Nucleus accumbens (tissue), 56 donors: Measurements from ENCODE around the gene FOSB.

Experiments used
- DNase-seq, 56 donors: peaks; one replicate each; lab custom pipeline; 2025; lab: John Stamatoyannopoulos, UW

FOSB gene

DNA sequence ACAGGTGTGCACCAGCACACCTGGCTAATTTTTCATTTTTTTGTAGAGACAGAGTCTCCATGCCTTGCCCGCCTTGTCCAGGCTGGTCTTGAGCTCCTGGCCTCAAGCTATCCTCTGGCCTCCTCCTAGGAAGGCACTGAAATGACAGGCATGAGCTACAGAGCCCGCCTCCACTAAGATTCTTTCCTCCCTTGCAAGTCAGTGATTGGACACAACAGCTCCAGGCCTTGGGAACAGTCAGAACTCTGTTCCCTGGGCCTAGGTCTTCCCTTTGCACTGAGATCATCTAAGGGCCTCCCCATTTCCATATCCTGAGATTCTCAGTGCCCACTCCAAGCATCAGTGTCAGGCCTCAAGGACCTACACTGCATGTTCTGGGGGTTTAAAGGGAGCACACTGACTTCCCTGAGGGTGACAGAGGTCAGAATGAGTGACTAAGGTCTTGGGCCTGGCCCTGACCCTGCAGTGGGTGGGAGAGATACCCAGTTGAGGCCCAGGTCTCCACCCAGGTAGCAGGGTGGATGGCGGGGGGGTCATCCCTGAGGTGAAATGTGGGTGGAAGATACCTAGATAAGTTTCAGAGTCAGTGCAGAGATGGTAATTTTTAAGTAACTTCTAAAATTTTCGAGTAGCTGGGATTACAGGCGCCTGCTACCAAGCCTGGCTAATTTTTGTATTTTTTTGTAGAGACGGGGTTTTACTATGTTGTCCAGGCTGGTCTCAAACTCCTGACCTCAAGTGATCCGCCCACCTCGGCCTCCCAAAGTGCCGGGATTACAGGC lies 26.7 kb upstream of the FOSB start:
- DNase-seq = no peak

DNA sequence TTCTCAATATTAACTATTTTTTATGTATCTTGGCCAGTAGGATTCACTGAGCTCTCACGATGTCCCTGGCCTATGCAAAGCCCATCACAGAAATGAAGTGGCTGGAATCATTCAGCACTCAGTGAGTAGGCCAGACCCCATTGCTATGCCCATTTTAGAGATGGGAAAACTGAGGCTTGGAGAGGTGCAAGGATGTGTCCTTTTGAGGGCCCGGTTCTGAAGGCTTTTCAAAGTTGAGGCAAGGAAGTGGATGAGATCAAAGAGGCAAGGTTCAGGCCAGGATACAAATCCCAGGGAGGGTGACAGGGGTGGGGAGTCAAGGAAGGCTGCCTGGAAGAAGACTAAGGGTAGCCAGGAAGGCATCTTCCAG lies 25.4 kb upstream of the FOSB start:
- no peak for DNase-seq

DNA sequence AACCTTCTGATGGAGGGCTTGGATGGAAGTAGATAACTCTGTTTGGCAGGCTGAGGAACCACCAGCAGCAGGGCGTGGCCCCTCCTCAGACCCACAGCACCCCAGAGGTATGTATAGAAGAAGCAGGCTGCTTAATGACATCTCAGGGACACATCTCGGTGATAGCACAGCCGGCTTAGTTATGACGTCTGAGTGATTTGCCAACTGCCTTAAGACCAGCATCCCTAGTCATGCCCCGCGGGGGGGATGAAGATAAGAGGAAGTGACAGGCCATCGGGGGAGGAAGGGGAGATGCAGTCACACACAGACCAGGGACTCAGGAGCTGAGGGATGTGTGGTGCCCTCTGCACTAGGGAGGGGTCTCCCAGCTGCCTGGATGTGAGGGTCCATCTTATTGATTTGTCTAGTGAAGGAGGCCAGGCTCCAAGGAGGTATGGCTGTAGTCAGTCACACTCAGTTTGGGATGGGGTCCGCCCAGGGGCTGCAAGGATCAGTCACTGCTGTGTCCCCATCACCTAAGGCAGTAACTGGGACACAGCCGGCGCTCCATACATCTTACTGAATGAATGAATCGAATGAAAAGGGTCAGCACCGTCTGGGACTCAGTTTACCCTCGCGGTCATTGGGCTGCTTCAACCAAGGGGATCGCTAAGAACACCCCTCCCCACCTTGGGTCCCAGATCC lies 24.9 kb upstream of the FOSB start:
- DNase-seq = peak in 7 of 56 donors; percentile 8 to 32 (median 22)

DNA sequence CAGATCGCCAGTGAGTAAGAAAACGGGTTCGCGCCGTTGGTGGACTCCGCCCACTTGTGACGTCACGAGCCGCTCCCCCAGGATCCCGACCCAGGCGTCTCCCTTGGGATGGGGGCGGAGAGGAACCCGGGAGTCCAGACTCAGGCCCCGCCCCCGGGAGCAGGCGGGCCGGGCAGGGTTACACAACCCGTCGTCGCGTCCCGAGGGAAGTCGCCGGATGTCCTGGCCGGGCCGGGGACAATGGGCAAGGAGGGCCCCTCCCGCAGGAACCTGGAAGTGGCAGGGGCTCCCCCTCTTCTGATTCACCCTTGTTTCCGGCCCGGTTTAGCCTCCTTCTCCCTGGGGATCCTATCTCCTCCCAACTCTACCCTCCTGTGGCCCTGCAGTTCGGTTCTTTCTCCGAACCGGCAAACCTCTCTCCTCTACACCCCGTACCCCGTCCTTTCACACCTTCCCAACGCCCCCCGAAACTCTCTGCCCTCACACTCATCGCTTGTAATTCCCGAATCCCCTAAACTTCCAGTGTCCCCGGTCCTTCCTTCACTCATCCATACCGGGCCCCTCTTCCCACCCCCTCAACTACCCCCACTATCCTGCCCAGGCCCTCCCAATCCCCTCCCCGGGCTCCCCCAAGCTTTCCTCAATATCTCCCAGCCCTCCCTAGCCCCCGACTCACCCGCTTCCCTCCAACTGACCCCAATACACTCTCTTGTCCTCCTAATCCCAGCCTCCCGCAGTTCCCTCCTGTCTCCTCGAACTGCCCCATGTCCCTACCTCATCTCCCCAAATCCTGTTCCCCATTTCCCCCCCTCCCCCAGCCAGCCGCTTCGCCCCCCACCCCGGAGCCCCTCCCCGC lies 24.1 kb upstream of the FOSB start:
- peak in 51 of 56 donors; percentile 12 to 94 (median 58) for DNase-seq

DNA sequence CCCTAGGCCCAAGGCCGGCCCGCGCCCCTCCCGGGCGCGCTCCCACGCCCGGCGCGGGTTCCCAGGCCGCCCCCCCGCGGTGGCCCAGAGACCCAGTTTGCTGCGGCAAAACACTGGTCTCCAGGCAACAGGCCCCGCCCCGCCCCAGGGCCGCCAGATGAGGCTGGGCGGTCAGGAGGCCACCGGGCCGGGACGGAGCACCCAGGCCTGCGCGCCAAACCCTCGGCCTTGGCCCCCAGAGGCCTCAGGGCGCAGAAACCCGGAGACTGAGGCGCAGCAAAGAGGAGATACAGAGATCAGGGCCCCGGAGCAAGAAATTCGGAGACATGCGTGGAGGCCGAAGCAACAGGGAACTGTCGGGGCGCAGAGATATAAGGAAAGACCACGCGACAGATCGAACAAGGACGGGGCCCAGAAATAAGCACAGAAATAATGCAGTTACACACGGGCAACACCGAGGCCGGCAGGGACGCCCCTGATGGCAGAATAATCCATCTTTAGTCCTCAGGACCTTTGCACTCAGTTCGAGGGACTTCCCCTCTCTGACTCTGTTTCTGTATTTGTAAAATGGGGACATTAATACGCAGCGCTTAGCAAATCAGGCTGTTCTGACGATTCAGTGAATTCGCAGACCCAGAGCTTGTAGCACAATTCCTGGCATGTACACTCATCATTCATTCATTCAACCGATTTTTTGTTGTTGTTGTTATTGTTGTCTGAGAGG lies 23.3 kb upstream of the FOSB start:
- DNase-seq = peak in 55 of 56 donors; percentile 18 to 96 (median 78)

DNA sequence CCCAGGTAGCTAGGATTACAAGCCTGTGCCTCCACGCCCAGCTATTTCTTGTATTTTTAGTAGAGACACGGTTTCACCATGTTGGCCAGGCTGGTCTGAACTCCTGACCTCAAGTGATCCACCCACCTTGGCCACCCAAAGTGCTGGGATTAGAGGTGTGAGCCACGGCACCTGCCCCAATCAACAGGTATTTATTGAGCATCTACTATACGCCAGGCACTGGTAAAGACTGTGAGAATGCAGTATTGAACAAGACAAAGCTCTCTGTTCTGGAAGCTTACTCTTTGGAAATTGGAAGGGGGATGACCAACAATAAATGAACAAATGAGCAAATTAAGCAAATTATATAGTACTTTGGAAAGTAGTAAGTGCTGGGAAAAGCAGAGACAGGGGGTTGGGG lies 22.7 kb upstream of the FOSB start:
- DNase-seq = no peak

DNA sequence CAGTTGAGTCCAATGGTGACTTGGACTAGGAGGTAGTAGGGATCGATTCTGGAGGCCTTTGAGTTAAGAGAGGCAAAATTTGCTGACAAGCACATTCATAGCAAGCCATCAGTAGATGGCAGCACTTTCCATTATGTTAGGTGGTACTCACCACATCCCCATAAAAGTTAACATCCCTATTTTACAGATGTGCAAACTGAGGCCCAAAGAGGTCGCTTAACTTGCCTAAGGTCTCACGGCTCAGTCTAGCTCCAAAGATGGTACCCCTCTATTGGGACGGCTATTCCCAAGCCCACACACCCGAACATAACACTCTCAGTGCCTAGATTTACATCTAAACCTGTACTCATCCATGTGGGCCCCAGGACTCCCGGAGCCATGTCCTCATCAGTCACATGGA lies 21.5 kb upstream of the FOSB start:
- DNase-seq = no peak

DNA sequence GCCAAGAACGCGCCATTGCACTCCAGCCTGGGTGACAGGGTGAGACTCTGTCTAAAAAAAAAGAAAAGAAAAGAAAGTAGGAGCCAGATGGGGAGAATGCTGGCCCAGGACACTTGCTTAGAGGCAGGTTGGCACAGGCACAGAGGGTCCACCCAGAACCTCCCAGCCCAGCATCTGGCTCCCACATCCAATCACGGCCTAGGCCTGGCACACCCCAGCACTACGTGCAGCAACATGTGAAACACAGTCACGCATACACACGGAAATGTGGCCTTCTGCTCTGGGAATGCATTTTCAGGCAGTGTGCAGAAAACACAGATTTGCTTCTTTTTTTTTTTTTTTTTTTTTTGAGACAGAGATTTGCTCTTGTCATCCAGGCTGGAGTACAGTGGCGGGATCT lies 20.9 kb upstream of the FOSB start:
- DNase-seq = no peak

DNA sequence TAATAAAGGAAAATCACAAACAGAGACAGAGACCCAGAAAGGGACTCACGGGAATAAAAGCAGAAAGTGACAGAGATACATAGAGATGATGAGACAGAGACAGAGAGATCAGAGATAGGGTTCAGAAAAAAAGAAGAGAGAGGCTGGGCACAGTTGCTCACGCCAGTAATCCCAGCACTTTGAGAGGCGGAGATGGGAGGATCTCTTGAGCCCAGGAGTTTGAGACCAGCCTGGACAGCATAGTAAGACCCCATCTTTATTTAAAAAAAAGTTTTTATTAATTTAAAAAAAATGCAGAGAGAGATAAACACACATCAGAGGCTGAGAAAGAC lies 19.4 kb upstream of the FOSB start:
- DNase-seq = no peak

DNA sequence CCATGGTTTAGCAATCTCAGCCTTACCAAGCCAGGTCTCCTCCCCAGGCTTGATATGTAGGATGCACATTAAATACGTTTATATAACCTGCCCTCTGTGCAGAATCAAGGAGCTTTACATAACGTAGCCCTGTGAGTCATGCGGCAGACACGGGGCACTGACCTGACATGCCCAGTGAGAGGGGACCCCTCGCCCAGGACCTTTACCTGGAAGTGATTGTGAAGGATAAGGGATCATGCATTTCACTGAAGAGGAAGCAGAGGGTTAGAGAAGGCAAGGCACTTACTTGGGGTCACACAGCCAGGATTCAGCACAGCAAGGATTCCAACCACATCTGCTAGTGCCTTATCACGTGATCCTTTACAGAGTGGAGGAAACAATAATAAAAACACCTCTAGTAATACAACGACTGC lies 18.9 kb upstream of the FOSB start:
- DNase-seq = peak in 11 of 56 donors; percentile 3 to 38 (median 23)

DNA sequence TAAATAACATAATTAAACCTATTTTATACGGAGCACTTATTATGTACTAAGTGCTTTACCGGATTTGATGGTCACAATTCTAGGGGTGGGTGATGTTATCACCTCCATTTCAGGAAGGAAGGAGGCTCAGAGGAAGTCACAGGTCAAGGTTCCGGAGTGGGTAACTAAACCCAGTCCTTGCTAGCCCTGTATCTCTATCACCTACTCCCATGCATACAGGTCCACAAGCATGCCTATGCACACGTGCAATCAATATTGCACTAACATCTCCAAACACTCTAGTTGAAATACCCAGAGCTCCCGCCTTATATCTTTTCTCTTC lies 17.8 kb upstream of the FOSB start:
- no peak for DNase-seq

DNA sequence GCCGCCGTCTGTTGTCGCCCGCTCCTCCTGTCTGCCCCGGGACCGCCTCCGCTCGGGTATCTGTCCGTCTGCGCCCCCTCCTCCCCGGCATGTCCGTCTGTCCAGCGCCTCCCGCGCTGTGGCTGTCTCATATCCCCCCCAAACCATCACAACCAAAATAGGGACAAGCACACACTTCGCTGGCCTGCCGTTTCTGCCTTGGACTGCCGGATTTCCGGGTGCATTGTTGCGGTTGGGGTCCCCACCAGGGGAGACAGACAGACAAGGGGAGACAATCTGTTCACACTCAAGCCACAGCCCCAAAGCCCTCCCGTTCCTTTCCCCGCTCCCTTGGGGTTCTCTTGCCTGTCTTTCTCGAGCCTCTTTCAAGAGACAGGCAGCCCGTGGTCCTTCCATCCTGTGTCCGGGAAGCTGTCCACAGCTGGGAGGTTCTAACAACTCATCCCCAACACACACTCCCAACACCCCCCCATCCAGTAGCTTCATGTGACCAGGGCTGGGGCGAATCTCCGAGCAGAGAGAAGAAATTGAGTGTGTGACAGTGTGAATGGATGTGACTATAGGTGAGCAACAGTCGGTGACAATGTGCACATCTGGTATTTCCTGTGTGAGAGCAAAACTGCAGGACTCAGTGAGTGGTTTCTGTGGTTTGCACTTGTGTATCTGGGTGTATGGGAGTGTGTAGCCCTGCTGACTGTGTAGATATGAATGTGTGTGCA lies 16.5 kb upstream of the FOSB start:
- DNase-seq = peak in 8 of 56 donors; percentile 23 to 52 (median 40)

DNA sequence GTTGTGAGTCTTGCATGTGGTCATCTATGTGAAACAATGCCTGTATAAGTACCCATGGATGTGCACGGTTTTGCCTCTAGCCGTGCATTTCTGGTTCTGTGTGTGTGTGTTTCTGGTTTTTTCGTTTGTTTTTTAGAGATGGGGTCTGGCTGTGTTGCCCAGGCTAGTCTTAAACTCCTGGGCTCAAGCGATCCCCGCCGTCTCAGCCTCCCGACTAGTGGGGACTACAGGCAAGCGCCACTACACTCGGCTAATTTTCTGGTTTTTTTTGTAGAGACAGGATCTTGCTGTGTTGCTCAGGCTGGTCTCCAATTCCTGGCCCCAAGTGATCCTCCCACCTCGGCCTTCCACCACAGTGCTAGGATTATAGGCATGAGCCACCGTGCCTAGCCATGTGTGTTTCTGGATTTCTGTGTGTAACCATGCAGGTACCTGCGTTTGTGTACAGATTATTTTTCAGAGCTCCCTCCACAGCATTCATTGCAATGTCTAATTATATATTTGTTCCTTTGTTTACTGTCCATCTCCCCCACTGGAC lies 15.9 kb upstream of the FOSB start:
- DNase-seq = no peak

DNA sequence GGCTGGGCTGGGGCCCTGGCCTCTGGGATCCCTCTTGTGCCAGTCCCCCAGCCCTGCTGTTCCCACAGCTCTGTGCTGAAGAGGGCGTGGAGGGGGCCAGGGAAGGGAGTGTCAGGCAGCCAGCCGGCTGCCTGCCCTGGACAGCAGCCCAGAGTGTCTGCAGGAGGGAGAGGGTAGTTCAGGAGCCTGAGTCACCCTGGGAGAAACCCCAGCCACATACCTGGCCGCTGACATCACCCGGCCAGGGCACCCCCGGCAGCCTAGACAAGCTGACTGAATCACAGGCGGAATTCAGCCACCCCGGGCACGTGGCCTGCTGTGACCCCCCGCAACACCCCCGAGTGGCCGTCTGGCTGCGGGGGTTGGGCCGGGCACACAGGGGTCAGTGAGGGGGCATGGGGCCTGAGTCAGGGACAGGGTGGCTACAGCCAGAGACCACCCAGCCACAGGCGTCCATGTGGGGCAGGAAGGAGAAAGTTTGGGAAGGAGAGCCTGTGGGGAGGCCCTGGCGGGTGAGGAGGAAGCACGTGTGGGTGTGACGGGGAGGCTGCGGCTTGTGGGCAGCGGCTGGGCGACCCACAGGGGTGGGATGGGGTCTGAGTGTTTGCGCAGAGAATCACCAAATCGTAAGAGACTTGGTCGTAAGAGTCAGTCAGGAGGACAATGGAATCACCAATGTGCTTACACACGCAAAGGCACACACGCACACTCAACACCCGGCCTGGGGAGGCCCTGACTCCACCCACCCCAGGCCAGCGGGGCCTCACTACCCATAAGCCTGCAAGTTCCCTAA lies 11.9 kb upstream of the FOSB start:
- peak in 7 of 56 donors; percentile 2 to 49 (median 34) for DNase-seq

DNA sequence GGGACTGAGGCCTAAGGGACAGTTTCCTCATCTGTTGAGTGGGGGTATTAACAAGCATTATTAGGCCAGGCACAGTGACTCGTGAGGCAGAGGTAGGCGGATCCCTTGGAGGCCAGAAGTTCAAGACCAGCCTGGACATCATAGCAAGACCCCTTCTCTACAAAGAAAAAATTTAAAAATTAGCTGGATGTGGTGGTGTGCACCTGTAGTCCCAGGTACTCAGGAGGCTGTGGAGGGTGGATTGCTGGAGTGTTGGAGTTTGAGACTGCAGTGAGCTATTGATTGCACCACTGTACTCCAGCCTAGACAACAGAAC lies 11.3 kb upstream of the FOSB start:
- no peak for DNase-seq

DNA sequence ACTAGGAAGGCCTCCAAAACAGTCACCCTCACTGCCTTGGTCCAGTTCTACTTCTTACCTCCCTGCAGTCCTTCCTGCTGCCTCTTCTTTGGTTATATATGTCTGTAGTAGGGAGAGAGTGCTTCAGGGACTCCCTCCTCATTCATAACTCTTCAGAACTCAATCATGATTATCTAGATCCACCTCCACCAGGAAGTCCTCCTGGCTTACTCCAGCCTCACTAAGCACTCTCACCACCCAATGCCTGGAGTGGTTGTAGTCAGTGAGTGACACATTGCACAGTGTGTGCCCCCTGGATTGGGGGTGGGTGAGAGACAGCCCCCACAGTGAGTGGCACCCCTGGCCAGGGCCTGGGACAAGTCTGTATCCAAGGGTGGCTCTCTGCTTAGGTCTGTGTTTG lies 10.0 kb upstream of the FOSB start:
- DNase-seq = no peak

DNA sequence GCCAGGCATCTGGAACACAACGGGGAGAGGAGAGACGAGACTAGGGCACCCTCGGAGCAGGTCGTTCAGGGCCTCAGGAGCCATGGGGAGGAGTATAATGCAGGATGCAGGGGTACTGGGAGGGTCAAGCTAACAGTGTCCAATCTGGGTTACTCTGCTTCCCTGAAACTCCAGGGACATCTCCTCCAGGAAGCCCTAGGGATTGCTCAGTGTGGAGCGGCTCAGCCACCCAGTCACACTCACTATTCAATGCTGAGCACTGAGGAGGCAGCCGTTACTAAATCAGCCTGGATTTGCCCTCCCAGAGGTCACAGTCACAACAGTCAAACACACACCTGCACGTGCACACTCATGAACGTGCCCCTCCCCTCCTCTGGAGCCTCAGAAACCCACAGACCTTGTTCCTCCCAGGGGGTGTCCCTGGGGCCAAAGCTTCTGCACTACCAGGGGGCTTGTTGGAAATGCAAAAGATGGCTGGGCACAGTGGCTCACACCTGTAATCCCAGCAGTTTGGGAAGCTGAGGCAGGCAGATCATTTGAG lies 6.9 kb upstream of the FOSB start:
- no peak for DNase-seq

DNA sequence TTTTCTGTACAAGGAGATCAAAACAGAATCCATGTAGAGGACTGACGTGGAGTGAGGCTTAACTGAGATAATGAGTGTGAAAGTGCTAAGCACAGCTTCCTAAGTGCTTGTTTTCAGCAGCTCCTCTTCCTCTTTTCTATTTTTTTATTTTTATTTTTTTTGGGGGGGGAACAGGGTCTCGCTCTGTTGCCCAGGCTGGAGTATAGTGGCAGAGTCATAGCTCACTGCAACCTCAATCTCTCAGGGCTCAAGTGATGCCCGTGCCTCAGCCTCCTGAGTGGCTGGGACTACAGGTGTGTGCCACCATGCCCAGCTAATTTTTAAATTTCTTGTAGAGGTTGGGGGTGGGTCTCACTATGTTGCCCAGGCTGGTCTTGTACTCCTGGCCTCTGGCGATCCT lies 5.6 kb upstream of the FOSB start:
- DNase-seq = no peak

DNA sequence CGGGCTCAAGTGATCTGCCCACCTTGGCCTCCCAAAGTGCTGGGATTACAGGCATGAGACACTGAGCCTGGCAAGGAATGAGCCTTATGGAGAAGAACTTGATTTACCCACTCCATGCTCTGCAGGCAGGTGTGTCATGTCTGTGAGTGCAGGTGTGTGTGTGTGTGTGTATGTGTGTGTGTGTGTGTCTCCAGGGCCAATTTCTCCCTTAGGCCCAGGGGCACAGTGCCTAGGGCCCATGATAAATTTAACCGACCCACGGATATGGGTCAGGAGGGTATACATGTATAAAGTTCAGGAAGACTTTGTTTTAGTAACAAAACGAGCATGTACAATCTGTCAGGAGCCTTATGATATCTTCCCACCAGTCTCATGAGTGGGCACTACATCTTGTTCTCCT lies 4.6 kb upstream of the FOSB start:
- no peak for DNase-seq
